Measurements from ENCODE around the gene FOXE1. TPM values are rescaled to one million over a fixed set of nuclear protein-coding genes. Genes with fewer than 3 reads are reported as not detected.

The FOXE1 gene
- total RNA-seq, 2 donors from 2014 or later, result not detected

DNA sequence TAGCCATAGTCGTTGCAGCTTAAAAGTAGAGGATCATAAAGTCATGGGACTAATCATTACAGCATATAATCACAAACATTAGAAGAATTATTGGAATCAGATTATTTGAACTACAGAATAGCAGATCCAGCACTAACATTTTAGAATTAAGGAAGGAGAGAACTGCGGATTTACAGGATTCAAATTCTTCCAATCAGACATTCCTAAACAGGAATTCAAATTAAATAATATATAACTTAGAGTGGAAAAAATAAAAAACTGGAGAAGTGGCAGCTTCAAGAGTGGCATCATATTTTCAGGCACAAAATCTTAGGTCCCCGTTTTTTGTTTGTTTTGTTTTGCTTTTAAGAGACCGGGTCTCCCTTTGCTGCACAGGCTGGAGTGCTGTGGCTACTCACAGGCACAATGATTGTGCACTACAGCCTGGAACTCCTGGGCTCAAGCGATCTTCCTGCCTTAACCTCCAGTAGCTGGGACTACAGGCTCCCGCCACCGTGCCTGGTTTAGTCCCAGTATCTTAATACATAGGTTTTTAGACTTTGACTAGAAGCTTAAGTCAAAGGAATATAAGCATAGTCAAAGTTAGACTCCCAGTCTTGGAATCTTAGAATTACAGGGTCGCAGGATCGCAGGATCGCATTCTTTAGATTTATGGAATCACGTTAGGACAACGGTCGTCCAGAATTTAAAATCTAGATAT, 2.1 kb upstream of the FOXE1 start:
- TF ChIP-seq POLR2A (IDR thresholded peaks at IDR 0.05) (no peak), CTCF (IDR thresholded peaks at IDR 0.05) (no peak)
- DNase-seq (no peak), ATAC-seq (no peak)
- Histone ChIP-seq H3K36me3 (replicated peaks in 1 of 2; ENCODE audit: insufficient read depth in 1 of 2, low read depth in 2 of 2) (no peaks in the 10 kb centered on the region), H3K4me3 (no peak overlapping the region), H3K9me3 (no peaks in the 10 kb centered on the region), H3K27me3 (peaks cover 4 to 55% of the 10 kb centered on the region in 2 donors), H3K4me1 (peaks cover 44% of the 10 kb centered on the region), H3K27ac (no peak overlapping the region)
- intact Hi-C loops (cut with DNase I), result no loop called here
- WGBS, 2 donors, result 29 to 30% methylated on average over 13 of the region's 13 CpGs

DNA sequence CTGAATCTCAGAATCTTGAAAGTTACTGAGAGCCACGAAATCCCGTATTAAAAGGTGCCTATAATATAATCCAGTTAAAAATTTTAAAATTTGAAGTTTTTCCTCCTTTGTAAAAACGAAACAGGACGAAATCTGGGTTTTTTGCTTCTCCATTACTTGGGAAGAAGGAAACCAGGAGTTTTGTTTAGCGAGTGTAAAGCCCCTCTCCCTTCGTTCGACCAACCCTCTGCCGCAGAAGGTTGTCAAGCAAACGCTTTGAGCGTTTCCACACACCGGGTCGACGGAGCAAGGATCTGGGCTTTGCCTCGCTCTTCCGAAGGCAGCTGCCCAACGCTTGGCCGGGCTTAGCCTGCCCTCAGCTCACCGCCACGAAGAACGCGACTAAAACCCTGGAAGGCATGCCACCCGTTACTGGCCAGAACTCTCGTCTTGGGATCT, 1.6 kb upstream of the FOXE1 start:
- TF ChIP-seq POLR2A (IDR thresholded peaks at IDR 0.05), result no peak
- TF ChIP-seq CTCF (IDR thresholded peaks at IDR 0.05), result no peak
- no peak for ATAC-seq

GRCh38 chr9:97852001-97852398, 1.0 kb upstream of the FOXE1 start:
- Histone ChIP-seq H3K27me3 (peaks cover 4 to 55% of the 10 kb centered on the region in 2 donors), H3K9me3 (no peaks in the 10 kb centered on the region), H3K27ac (no peak overlapping the region), H3K4me3 (no peak overlapping the region), H3K36me3 (replicated peaks in 1 of 2; ENCODE audit: insufficient read depth in 1 of 2, low read depth in 2 of 2) (no peaks in the 10 kb centered on the region), H3K4me1 (peaks cover 44% of the 10 kb centered on the region)
- 3 to 4% methylated on average over 5 to 24 of the region's 24 CpGs for WGBS, 2 donors
- no peak for TF ChIP-seq POLR2A (IDR thresholded peaks at IDR 0.05)
- TF ChIP-seq CTCF (IDR thresholded peaks at IDR 0.05), result no peak
- intact Hi-C loops (cut with DNase I), result no loop called here
- no peak for DNase-seq
- ATAC-seq, result no peak

More for the DNA sequence above, 1.6 kb upstream of the FOXE1 start:
- peaks cover 44% of the 10 kb centered on the region for H3K4me1 ChIP-seq
- H3K9me3 ChIP-seq, result no peaks in the 10 kb centered on the region
- no peak for DNase-seq
- H3K27ac ChIP-seq, result no peak overlapping the region
- no peak overlapping the region for H3K4me3 ChIP-seq
- intact Hi-C loops (cut with DNase I), result no loop called here
- H3K36me3 ChIP-seq (replicated peaks in 1 of 2; ENCODE audit: insufficient read depth in 1 of 2, low read depth in 2 of 2), result no peaks in the 10 kb centered on the region
- WGBS, 2 donors, result 8 to 16% methylated on average over 17 to 23 of the region's 23 CpGs
- H3K27me3 ChIP-seq, result peaks cover 4 to 56% of the 10 kb centered on the region in 2 donors

DNA sequence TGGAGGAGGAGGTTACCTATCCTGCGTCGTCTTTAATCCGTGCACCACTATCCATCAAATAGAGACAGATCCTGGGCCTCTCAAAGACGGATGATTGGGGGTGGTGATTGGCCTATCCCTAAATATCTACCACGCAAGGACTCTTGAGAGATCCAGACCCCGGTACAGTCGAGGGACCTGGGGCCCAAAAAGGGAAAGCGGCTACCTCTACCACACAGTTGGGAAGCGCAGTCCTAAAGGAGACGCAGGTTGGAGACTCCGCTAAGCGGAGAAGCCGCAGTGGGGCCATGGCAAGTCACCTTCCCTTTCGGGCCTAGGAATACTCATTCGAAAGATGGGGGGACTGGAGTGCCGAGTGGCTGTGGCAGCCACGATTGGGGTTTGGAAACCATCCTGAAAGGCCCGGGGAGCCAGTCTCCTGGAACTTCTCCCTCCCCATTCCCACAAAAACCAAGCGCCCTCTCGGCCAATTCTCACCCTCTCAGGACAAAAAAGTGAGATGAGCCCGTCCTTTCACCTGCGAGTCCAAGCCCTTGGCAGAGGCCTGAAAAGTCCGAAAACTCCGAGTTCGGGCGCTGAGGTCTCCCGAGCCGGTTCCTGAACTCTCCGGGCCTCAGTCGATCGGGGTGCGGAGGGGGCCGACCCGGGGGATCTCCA, 499 bp upstream of the FOXE1 start:
- ATAC-seq (no peak), DNase-seq (no peak)
- Histone ChIP-seq H3K4me3 (no peak overlapping the region), H3K27me3 (peaks cover 4 to 59% of the 10 kb centered on the region in 2 donors), H3K9me3 (no peaks in the 10 kb centered on the region), H3K36me3 (replicated peaks in 1 of 2; ENCODE audit: insufficient read depth in 1 of 2, low read depth in 2 of 2) (no peaks in the 10 kb centered on the region), H3K27ac (no peak overlapping the region), H3K4me1 (peaks cover 44% of the 10 kb centered on the region)
- intact Hi-C loops (cut with DNase I), result no loop called here
- 3 to 4% methylated on average over 23 to 34 of the region's 34 CpGs for WGBS, 2 donors
- TF ChIP-seq POLR2A (IDR thresholded peaks at IDR 0.05), result no peak
- no peak for TF ChIP-seq CTCF (IDR thresholded peaks at IDR 0.05)

Measured in body of pancreas (tissue), 4 donors.